K562 (cell line): ENCODE measurements around the gene PRMT6. TPM values are rescaled to one million over a fixed set of nuclear protein-coding genes. Genes with fewer than 3 reads are reported as not detected.

Experiments
- CBFA2T3 ChIP-seq: fragments of 450-650 bp; IDR thresholded peaks from 2 replicates; pipeline ENCODE4 v1.6.1; 2017
- CCAR2 ChIP-seq: fragments of 200-400 bp; formaldehyde crosslinking; IDR thresholded peaks from 2 replicates; pipeline ENCODE4 v1.6.1; 2017; ENCODE audit warnings: mild to moderate bottlenecking, low read depth, low read length
- CHD1 ChIP-seq: fragments of 200-600 bp; sonication (generic); IDR thresholded peaks from one replicate; pipeline ENCODE4 v1.6.1; 2012; ENCODE audit warnings: mild to moderate bottlenecking, moderate library complexity, low read length, inconsistent platforms
- CREB1 ChIP-seq, 2 experiments: sonication (generic) in 1 of 2; formaldehyde crosslinking in 1 of 2; IDR thresholded peaks; 2 replicates each; pipeline versions ENCODE4 v1.6.1 to v1.8.0; 2012 to 2022; ENCODE audit warnings: inconsistent platforms in 1 of 2, mild to moderate bottlenecking in 1 of 2, missing genetic modification reagents in 1 of 2, moderate library complexity in 1 of 2
- DMBX1 ChIP-seq: fragments of 250-450 bp; sonication (Bioruptor Pico); IDR thresholded peaks from 2 replicates; pipeline ENCODE4 v1.8.0; 2022; ENCODE audit warnings: inconsistent platforms, mild to moderate bottlenecking, moderate library complexity, borderline replicate concordance
- FIP1L1 ChIP-seq: fragments of 200-400 bp; formaldehyde crosslinking; IDR thresholded peaks from 2 replicates; pipeline ENCODE4 v1.6.1; 2018; ENCODE audit warnings: mild to moderate bottlenecking, low read depth, low read length; ENCODE audit not compliant: poor library complexity, severe bottlenecking
- HNRNPLL ChIP-seq: fragments of 200-400 bp; formaldehyde crosslinking; IDR thresholded peaks from 2 replicates; pipeline ENCODE4 v1.6.1; 2017; ENCODE audit warnings: low read length, low read depth, mild to moderate bottlenecking; ENCODE audit not compliant: poor library complexity, severe bottlenecking
- MED1 ChIP-seq: sonication (generic); formaldehyde crosslinking; IDR thresholded peaks from 2 replicates; pipeline ENCODE4 v1.8.1; 2023; ENCODE audit warnings: missing genetic modification reagents, borderline replicate concordance
- NCOA4 ChIP-seq: fragments of 450-650 bp; IDR thresholded peaks from 2 replicates; pipeline ENCODE4 v1.6.1; 2018; ENCODE audit warnings: mild to moderate bottlenecking; ENCODE audit not compliant: partially characterized antibody
- NR2C1 ChIP-seq, 2 experiments: fragments of 450-650 bp; IDR thresholded peaks; 2 replicates each; pipeline ENCODE4 v1.6.1; 2017; ENCODE audit warnings: mild to moderate bottlenecking in 2 of 2, antibody characterized with exemption in 1 of 2, inconsistent platforms in 1 of 2, missing compliant biosample characterization in 1 of 2, missing genetic modification characterization in 1 of 2
- NR2C2 ChIP-seq, 2 experiments: fragments of 200-800 bp in 1 of 2; sonication (Bioruptor generic) in 1 of 2; sonication (generic) in 1 of 2; formaldehyde crosslinking in 1 of 2; IDR thresholded peaks; 2 replicates each; pipeline versions ENCODE4 v1.6.1 to v1.8.0; 2016 to 2022; ENCODE audit warnings: mild to moderate bottlenecking in 1 of 2, missing compliant biosample characterization in 1 of 2, missing genetic modification characterization in 1 of 2, missing genetic modification reagents in 1 of 2
- TAF1 ChIP-seq: IDR thresholded peaks from 2 replicates; pipeline ENCODE4 v1.6.1; 2011; ENCODE audit warnings: mild to moderate bottlenecking, low read length, moderate library complexity; ENCODE audit not compliant: insufficient read depth, control insufficient read depth, severe bottlenecking; ENCODE audit errors: extremely low read depth
- TAF15 ChIP-seq: fragments of 200-400 bp; formaldehyde crosslinking; IDR thresholded peaks from 2 replicates; pipeline ENCODE4 v1.6.1; 2017; ENCODE audit warnings: mild to moderate bottlenecking, low read depth, low read length, moderate library complexity
- ZFX ChIP-seq: sonication (generic); formaldehyde crosslinking; IDR thresholded peaks from 2 replicates; pipeline ENCODE4 v1.8.0; 2022; ENCODE audit warnings: mild to moderate bottlenecking, missing genetic modification reagents, moderate library complexity
- ZNF121 ChIP-seq: sonication (generic); formaldehyde crosslinking; conservative IDR thresholded peaks from 2 replicates; pipeline ENCODE4 v1.8.0; 2022; ENCODE audit warnings: missing genetic modification reagents
- polyA plus RNA-seq, 8 experiments: library from polyadenylated mRNA; depleted of rRNA in 4 of 8; stranded (reverse) in 5 of 8; unstranded in 3 of 8; fragments of >200 nt; fragmentation: Nextera tagmentation in 2 of 8; fragmentation: Illumina TruSeq in 1 of 8; extraction: Ambion mirVana in 2 of 8; extraction: Trizol in 1 of 8; gene quantifications; 2 replicates each; pipeline versions ENCODE4 v1.2.1 to v1.2.3, GENCODE V29; 2011 to 2014; ENCODE audit warnings: inconsistent platforms in 1 of 8, missing spikeins in 1 of 8
- total RNA-seq, 7 experiments: library from RNA; depleted of rRNA in 6 of 7; stranded (reverse); fragments of >200 nt in 6 of 7; fragmentation: Illumina TruSeq in 2 of 7; extraction: Trizol in 2 of 7; gene quantifications; 2 replicates each; pipeline versions ENCODE4 v1.2.1 to v1.2.3, GENCODE V29; 2011 to 2021; ENCODE audit warnings: low replicate concordance in 1 of 7
- TF ChIP-seq, protein P1 (sequence below): sonication (generic); formaldehyde crosslinking; IDR thresholded peaks from 2 replicates; pipeline ENCODE4 v1.4.0; 2020; ENCODE audit warnings: mild to moderate bottlenecking, missing genetic modification reagents
- TF ChIP-seq, protein P2 (sequence below): fragments of 250-450 bp; sonication (Bioruptor Pico); IDR thresholded peaks from 2 replicates; pipeline ENCODE4 v1.4.0; 2020; ENCODE audit warnings: mild to moderate bottlenecking, moderate library complexity, borderline replicate concordance

PRMT6 gene
- total and polyA plus RNA-seq, 9 of the 15 experiments (the other 6 are each of a cell fraction or from before 2014, with no cell fraction given): 6.1 to 36.9 (median 29.4) TPM

GRCh38 chr1:107057197-107058133 lies 991 bp downstream of the PRMT6 start (continued):
- TF ChIP-seq HNRNPLL: peak; percentile 16
- TF ChIP-seq ZNF121 (CRISPR knock-in tag): no peak
- TF ChIP-seq CCAR2: no peak
- TF ChIP-seq TAF1: peak; percentile 44
- no peak for TF ChIP-seq NCOA4
- no peak for TF ChIP-seq FIP1L1
- peak; percentile 77 for TF ChIP-seq ZFX
- no peak for TF ChIP-seq CBFA2T3
- TF ChIP-seq, protein P1, sequence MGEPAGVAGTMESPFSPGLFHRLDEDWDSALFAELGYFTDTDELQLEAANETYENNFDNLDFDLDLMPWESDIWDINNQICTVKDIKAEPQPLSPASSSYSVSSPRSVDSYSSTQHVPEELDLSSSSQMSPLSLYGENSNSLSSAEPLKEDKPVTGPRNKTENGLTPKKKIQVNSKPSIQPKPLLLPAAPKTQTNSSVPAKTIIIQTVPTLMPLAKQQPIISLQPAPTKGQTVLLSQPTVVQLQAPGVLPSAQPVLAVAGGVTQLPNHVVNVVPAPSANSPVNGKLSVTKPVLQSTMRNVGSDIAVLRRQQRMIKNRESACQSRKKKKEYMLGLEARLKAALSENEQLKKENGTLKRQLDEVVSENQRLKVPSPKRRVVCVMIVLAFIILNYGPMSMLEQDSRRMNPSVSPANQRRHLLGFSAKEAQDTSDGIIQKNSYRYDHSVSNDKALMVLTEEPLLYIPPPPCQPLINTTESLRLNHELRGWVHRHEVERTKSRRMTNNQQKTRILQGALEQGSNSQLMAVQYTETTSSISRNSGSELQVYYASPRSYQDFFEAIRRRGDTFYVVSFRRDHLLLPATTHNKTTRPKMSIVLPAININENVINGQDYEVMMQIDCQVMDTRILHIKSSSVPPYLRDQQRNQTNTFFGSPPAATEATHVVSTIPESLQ (CRISPR knock-in tag): peak; percentile 4; the same call in 1 of the 2 replicates
- no peak for TF ChIP-seq NR2C2 (CRISPR knock-in tag; IDR thresholded peaks at IDR 0.05)
- TF ChIP-seq NR2C2 (tag; IDR thresholded peaks at IDR 0.05): peak; percentile 77
- TF ChIP-seq CHD1: peak; percentile 14
- TF ChIP-seq TAF15: no peak
- no peak for TF ChIP-seq DMBX1
- no peak for TF ChIP-seq MED1
- TF ChIP-seq, protein P2, sequence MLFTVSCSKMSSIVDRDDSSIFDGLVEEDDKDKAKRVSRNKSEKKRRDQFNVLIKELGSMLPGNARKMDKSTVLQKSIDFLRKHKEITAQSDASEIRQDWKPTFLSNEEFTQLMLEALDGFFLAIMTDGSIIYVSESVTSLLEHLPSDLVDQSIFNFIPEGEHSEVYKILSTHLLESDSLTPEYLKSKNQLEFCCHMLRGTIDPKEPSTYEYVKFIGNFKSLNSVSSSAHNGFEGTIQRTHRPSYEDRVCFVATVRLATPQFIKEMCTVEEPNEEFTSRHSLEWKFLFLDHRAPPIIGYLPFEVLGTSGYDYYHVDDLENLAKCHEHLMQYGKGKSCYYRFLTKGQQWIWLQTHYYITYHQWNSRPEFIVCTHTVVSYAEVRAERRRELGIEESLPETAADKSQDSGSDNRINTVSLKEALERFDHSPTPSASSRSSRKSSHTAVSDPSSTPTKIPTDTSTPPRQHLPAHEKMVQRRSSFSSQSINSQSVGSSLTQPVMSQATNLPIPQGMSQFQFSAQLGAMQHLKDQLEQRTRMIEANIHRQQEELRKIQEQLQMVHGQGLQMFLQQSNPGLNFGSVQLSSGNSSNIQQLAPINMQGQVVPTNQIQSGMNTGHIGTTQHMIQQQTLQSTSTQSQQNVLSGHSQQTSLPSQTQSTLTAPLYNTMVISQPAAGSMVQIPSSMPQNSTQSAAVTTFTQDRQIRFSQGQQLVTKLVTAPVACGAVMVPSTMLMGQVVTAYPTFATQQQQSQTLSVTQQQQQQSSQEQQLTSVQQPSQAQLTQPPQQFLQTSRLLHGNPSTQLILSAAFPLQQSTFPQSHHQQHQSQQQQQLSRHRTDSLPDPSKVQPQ (CRISPR knock-in tag): no peak
- TF ChIP-seq CREB1 (IDR thresholded peaks at IDR 0.05): no peak
- TF ChIP-seq CREB1 (CRISPR knock-in tag; IDR thresholded peaks at IDR 0.05): 0 out of 2 replicates have a peak, but pooled peaks have one; percentile 33
- peak; percentile 22; the same call in 1 of the 2 replicates for TF ChIP-seq NR2C1 (IDR thresholded peaks at IDR 0.05)
- 0 out of 2 replicates have a peak, but pooled peaks have one; percentile 31 for TF ChIP-seq NR2C1 (tag; IDR thresholded peaks at IDR 0.05)
